ENCODE measurements around the gene PPFIA1.

PPFIA1 gene

GRCh38 chr11:70377645-70378044 is 107.2 kb downstream of the PPFIA1 start:
- no peak for DNase-seq (ENCODE audit: low read depth)
- H3K4me3 ChIP-seq (ENCODE audit: low read length), result no peak overlapping the region
- no peak for TF ChIP-seq CTCF (conservative IDR thresholded peaks at IDR 0.05; ENCODE audit: low read depth, low read length)

DNA sequence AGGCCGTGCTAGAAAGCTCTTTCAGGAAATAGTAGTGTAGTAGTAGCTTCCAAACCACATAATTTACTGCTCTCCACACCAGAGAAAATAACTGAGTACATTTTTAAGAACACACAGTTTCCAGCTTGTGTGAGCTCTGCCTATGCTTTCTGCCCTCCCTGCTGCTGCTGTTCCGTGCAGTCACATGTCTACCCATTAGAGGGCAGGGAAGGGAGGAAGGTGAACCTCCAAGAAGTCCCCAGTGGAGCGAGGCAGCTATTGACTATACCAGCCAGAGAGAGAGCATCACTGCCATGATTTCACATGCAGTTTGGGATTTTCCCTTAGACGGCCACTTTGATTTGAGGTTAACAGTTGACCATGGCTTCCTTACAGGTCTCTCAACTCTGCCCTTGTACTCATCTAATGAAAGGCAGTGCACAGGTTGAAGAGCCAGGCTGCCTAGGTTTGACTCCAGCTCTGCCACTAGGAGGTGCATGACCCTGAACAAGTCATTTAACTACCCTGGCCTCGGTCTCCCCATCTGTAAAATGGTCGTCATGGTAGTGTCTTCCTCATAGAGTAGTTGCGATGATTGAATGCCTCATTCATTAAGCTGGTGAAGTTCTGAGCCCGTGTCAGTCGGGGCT is 108.1 kb downstream of the PPFIA1 start:
- TF ChIP-seq CTCF (conservative IDR thresholded peaks at IDR 0.05; ENCODE audit: low read depth, low read length), result peak; percentile 16
- H3K4me3 ChIP-seq (ENCODE audit: low read length), result no peak overlapping the region
- no peak for DNase-seq (ENCODE audit: low read depth)

- no peak for DNase-seq (ENCODE audit: low read depth)
- TF ChIP-seq CTCF (conservative IDR thresholded peaks at IDR 0.05; ENCODE audit: low read depth, low read length), result no peak
Measured at GRCh38 chr11:70381350-70381749, 110.9 kb downstream of the PPFIA1 start.

GRCh38 chr11:70381872-70382861 is 111.7 kb downstream of the PPFIA1 start:
- peak; percentile 34 for DNase-seq (ENCODE audit: low read depth)
- peak; percentile 25 for TF ChIP-seq CTCF (conservative IDR thresholded peaks at IDR 0.05; ENCODE audit: low read depth, low read length)
- no peak overlapping the region for H3K4me3 ChIP-seq (ENCODE audit: low read length)

More at GRCh38 chr11:70381350-70381749, 110.9 kb downstream of the PPFIA1 start:
- H3K4me3 ChIP-seq (ENCODE audit: low read length), result no peak overlapping the region

GRCh38 chr11:70383664-70384565 is 113.4 kb downstream of the PPFIA1 start:
- no peak for DNase-seq (ENCODE audit: low read depth)
- no peak overlapping the region for H3K4me3 ChIP-seq (ENCODE audit: low read length)
- no peak for TF ChIP-seq CTCF (conservative IDR thresholded peaks at IDR 0.05; ENCODE audit: low read depth, low read length)

DNA sequence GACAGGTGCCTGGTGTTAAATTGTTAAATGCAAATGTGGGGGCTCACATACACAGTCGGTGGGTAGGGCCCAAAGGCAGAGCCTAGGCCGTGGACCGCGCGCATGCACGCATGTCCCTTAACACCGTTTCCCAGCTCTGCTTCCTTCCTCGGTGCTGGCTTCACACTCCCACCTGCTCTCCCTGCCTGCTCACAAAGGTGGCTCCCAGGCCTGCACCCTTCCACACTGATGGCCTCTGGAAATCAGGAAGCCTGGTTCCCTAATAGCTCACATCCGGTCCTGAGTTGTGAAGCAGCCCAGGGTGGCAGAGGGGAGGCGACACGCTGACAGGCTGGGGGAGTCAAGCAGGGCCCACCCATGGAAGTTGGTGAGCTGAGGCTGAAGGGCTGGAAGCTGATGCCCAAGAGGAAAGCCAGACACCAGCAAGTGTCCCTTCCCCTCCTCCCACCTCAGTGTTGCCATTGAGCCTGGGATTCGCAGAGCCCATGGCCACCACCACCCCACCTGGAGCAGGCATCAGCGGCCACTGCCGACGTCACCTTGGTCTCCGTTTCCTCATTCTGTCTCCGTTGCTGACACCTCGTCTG is 114.2 kb downstream of the PPFIA1 start:
- DNase-seq (ENCODE audit: low read depth), result no peak

More for the DNA sequence above, 114.2 kb downstream of the PPFIA1 start:
- TF ChIP-seq CTCF (conservative IDR thresholded peaks at IDR 0.05; ENCODE audit: low read depth, low read length), result no peak
- H3K4me3 ChIP-seq (ENCODE audit: low read length), result no peak overlapping the region
